GM18526 (cell line): ENCODE measurements around the gene BMP6.

ENCODE experiments used
- POLR2A ChIP-seq: IDR thresholded peaks from 3 replicates; pipeline ENCODE4 v1.6.1; 2011; ENCODE audit not compliant: insufficient read length; ENCODE audit errors: extremely low read depth

Gene BMP6

DNA sequence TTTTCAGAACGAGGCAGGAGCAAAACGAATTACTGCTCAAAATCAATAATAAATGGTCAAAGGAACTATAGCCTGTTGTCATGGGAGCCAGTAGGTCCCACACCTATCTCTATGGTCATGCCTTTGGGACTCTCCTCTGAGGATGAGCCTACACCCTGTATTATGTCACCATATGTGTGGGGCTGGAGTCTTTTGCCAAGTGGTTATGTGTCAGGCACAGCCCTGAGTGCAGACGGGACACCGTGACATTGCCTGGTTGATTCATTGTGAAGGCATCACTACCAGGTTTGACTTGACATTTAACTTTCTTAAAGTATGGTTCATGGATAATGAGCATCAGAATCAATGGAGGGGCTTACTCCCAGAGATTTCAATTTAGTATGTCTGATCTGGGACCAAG is 23.6 kb downstream of the BMP6 start:
- no peak for TF ChIP-seq POLR2A

DNA sequence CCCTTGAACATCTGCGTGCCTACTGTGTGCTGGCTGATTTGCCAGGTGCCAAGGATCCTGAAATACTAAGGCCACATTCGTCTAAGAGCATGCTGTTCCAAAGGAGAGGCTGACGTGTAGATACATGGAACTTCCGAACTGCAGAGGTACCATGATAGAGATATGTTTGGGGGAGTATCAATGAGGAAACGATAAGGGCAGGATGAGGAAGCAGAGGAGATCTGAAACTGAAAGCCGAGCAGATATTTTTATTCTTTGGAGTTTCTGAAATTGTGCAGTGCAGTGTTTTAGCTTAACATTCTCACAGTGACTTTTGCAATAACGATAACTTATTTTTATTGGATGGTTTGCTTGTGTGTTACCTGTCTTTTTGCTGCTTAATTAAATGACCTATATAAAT is 24.3 kb downstream of the BMP6 start:
- no peak for TF ChIP-seq POLR2A

DNA sequence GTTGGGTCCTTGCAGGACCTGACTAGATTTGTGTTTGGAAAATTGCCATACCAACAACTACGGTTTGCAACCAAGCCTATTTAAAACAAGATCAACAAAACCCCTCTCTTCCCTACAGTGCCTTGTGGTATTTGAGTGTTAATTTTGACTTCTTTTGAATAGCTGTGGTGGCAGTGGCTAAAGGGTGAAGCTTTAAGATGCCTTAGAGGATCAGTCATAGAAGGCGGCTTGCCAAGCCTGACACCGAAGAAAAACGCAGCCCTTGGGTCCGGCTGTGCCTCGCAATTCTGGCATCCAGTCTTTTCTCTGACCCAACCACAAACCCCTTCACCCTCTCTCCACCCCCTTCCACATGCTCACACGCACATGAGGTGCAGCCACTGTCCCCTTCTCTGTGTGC is 32.6 kb downstream of the BMP6 start:
- TF ChIP-seq POLR2A, result no peak

- TF ChIP-seq POLR2A, result no peak
Measured at GRCh38 chr6:7759320-7759719, 33.4 kb downstream of the BMP6 start.

DNA sequence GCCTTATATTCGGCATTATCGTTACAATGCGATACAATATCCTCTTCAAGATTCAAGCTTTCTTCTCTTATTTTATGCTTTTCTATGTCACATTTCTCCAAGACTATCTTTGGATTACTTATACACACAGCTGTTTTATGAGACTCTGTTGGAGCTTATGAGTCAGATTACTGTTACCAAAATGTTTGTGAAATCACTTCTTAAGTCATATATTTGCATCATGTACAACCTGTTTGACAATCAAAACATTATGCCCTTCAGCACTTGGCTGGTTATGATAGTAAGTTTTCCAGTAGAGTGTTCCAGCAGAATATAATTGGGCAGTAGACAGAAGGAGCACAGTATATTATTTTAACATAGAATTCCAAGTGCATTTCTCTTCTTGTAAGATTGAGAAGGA is 35.2 kb downstream of the BMP6 start:
- no peak for TF ChIP-seq POLR2A

DNA sequence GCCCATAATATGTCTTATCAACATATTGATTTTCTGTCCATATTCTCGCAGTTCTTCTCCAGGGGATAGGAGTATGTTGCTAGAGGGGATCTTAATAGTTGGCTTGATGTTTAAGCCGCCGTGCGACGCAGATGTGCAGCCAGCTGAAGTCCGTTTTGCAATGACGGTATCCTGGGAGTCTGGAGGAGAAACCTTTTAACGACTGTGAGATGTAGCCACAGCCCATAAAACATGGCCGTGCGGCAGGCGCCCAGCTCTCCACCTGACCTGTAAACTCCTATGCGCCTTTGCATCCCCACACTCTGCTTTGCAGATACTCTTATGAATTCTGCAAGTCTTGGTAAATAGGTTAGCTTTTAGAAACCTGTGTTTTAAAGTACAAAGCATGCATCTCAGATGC is 36.9 kb downstream of the BMP6 start:
- TF ChIP-seq POLR2A, result no peak

DNA sequence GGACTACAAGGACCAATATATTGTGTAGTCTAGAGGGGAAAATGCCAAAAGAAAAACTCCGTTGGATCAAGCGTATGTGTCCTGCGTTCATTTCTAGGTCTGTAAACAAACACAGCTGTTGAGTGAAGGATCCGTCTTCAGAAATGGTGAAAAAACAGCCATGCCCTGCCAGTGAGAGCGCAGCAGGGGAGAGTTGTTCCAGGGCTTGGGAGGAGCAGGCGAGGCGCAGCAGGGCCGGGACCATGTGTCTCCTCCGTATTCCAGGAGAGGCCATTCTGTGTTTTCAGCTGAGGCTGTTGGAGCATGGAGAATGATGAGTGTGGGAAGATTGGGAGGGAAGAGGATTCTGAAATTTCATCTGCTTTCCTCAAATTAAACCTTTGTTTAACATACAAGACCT is 38.0 kb downstream of the BMP6 start:
- no peak for TF ChIP-seq POLR2A

- no peak for TF ChIP-seq POLR2A
Measured at GRCh38 chr6:7765575-7766325, 39.9 kb downstream of the BMP6 start.

GRCh38 chr6:7769702-7770101 is 43.8 kb downstream of the BMP6 start:
- no peak for TF ChIP-seq POLR2A

DNA sequence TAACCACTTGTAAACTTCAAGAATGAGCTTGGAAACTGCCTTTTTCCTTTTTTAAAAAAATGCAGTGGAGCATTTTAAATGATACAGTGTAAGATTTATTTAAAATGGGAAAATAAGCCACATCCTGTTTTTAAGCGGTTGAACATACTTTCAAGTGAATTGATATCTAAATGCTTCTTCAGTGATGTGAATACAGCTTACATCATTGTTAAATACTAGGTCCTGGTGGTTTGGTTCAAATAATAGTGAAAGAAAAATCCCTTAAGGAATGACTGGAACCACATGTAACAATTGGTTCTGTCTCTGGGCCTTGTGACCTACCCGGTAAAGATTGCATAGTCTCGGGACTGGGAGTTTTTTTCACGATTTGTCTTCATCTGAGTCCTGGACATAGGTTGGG is 44.2 kb downstream of the BMP6 start:
- no peak for TF ChIP-seq POLR2A

GRCh38 chr6:7770601-7771000 is 44.7 kb downstream of the BMP6 start:
- no peak for TF ChIP-seq POLR2A

- TF ChIP-seq POLR2A, result no peak
Measured at GRCh38 chr6:7773322-7773721, 47.4 kb downstream of the BMP6 start.

GRCh38 chr6:7773914-7774313 is 48.0 kb downstream of the BMP6 start:
- no peak for TF ChIP-seq POLR2A

DNA sequence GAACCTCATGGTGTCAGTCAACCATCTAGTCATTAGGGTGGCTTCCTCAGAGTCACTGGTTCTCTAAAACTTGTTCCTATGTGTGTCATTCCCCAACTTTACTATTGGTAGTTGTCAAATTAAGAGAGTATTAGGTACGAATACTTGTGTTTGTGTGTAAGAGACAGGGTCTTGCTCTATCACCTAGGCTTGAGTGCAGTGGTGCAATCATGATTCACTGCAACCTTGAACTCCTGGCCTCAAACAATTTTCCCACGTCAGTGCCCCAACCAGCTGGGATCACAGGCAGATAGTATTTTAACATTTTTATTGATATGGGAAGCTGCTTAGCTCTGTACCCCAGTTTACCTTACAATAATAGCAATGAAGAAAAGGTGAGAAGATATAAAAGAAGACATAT is 50.6 kb downstream of the BMP6 start:
- TF ChIP-seq POLR2A, result no peak

GRCh38 chr6:7777074-7777473 is 51.2 kb downstream of the BMP6 start:
- TF ChIP-seq POLR2A, result no peak

DNA sequence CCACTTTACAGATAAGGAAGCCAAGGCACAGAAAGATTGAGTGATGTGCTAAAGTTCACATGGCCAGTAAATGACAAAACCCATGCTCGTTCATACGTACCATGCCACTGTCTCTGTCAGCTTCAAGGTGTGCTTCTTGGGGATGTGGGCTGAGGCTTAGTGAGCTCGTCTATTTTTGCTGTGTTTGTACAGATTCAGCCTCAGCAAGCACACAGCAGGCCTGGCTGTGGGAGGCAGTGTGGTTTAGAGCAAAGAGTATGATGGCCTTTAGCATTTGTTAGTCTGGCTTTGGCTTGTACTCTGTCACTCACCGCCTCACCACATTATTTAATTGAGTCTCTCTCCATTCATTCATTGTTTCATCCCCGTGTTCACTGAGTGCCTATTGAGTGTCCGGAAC is 55.3 kb downstream of the BMP6 start:
- TF ChIP-seq POLR2A, result no peak

DNA sequence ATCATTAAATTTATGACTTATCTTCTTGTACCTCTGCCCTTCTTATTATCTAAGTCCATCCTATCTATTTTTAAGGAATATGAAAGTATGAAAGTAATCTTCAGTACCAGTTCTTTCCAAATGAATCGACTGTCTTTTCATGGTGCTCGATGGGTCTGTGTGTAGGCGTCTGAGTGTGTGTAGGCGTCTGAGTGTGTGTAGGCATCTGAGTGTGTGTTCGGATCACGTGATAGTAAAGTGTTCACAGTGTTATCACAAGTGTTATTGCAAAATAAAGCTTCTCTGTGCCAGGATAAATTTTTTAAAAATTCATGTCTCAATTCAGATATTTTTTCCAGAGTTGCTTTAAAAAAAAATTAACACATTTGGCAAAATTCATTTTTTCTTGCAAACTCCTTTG is 58.3 kb downstream of the BMP6 start:
- TF ChIP-seq POLR2A, result no peak

DNA sequence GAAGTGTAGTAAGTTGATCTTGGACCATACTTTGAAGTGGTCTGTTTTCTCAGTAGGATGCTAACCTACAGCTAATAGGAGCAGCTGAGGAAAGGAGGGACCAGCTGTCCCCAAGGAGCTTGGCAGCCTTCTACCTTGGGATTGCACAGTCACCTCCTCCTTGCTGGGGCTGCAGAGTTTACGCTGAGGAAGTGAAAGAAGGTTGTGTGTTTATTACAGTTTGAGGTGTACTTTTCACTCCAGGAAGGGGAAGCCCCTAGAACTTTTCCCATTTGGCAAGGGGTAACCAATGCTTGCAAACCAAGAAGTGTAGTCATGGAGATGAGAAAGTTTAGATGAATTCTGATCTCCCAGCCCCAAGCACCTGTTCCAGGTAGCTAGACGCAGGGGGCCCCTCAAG is 58.8 kb downstream of the BMP6 start:
- TF ChIP-seq POLR2A, result no peak
